NCI-H2227 (cell line): Measurements from ENCODE around the gene ST3GAL4.

ENCODE experiments used
- DNase-seq: peaks from one replicate; lab custom pipeline; 2025; ENCODE audit not compliant: unreplicated experiment; lab: John Stamatoyannopoulos, UW

Gene ST3GAL4

DNA sequence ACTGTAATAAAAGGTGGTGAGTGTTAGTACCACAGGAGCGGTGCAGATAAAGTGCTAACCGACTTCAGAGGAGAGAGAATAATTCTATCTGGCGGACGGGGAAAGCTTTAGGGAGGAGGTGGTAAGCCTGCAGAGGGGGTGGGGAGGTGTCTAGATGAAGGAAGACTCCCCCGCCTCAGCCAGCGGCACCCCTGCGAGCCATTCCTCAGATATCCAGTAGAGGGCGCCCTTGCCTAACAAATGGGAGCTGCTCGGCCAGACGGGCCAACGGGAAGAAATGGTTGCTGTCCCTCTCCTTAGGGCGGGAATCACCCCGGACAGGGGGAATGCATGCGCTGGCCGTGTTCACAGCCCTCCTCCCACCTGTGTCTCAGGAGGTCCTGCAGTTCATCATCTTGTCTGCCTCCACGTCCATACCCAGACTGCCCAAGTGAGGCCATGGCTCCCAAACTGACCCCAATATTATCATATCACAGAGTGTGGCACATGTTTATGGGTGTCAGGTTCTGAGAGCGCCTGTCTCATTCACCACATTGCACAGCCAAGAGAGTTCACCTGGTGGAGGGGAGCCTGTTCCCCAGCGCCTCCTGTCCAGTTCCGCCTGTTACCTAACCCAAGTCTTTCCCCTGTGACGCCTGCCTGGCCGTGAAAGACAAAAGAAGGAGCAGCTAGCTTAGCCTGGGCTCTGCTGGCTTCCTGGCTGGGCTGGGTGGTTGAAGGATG is 85.5 kb downstream of the ST3GAL4 start:
- DNase-seq, result peak; percentile 82

- peak; percentile 54 for DNase-seq
These were observed 87.6 kb downstream of the ST3GAL4 start for GRCh38 chr11:126443120-126443519.

GRCh38 chr11:126444072-126444471 is 88.6 kb downstream of the ST3GAL4 start:
- DNase-seq, result no peak

- no peak for DNase-seq
These were observed 91.1 kb downstream of the ST3GAL4 start for GRCh38 chr11:126446581-126446980.

- no peak for DNase-seq
These were observed 94.7 kb downstream of the ST3GAL4 start for GRCh38 chr11:126450198-126450597.

- no peak for DNase-seq
These were observed 95.3 kb downstream of the ST3GAL4 start for GRCh38 chr11:126450806-126451205.

DNA sequence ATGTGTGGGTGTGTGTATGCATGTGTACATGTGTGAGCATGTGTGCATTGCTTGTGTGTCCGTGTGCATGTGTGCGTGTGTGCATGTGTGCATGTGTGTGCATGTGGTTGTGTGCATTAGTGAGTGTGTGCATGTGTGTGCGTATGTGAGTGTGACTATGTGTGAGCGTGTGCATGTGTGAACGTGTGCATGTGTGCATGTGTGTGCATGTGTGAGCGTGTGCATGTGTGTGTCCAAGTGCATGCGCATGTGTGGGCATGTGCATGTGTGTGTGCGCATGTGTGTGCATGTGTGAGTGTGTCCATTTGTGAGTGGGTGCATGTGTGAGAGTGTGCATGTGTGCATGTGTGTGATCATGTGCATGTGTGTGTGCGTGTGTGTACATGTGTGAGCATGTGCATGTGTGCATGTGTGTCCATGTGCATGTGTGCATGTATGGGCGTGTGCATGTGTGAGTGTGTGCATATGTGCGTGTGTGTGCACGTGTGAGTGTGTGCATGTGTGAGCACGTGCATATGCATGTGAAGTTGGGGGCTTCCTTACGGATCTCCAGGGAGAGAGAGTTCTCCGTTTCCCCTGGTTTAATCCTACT is 95.8 kb downstream of the ST3GAL4 start:
- no peak for DNase-seq

DNA sequence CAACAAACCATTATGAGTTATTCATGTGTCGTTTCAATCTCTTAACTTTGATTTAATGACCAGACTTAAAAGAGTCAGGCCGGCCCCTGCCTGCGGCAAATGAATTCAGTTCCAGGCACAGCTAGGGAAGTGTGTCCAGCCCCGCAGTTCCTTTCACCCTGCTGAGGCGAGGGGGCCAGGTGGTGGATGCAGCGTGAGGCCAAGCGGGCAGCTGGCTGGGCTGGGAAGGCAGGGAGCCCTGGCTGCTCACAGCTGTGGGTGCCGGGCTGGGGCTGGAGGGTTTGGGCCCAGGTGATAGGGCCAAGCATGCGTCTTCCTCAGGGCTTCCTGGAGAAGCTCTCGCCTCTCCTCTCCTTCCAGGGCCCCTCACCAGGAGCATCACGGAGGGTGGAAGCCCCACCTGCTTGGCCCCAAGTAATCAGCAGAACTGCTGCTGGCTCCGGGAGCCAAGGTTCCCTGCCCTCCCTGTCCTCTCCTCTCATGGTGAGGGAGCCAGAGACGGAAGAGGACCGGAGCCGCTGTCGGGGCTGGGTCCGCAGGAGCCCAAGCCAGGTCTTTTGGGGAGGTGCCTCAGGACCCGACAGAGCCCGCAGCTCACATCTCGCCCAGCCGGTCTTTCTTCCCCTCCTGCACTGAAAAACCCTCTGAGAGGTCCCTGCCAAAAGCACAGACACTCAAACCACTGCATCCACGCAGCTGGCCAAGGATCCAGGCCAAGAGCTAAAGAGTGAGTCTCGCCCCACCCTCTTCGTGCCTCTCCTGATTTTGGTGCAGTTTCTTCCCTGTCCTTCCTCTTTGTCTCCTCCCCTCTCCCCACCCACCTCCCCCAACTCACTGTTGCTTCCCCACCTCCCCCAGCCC is 97.0 kb downstream of the ST3GAL4 start:
- DNase-seq, result no peak

GRCh38 chr11:126456089-126456488 is 100.6 kb downstream of the ST3GAL4 start:
- no peak for DNase-seq

- peak; percentile 13 for DNase-seq
These were observed 101.5 kb downstream of the ST3GAL4 start for GRCh38 chr11:126456783-126457542.

DNA sequence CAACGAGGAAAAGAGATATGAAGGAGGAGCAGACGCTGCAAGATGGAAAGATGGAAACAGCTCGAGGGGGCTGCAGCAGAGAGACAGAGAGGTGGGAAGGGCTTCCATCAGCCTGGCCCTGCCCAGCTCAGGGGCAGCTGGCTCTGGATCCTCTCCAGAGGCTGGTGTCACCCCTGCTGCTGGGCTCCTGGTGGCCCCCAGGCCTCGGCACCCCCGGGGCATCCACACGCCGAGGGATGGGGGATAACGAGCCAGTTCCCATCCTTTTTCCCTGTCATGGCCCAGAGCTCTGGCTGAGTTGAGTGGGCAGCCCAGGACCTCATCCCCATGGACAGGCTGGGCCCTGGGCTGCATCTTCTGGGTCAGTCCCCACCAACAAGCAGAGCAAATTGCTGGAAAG is 102.3 kb downstream of the ST3GAL4 start:
- DNase-seq, result no peak

- no peak for DNase-seq
These were observed 104.3 kb downstream of the ST3GAL4 start for GRCh38 chr11:126459691-126460281.

DNA sequence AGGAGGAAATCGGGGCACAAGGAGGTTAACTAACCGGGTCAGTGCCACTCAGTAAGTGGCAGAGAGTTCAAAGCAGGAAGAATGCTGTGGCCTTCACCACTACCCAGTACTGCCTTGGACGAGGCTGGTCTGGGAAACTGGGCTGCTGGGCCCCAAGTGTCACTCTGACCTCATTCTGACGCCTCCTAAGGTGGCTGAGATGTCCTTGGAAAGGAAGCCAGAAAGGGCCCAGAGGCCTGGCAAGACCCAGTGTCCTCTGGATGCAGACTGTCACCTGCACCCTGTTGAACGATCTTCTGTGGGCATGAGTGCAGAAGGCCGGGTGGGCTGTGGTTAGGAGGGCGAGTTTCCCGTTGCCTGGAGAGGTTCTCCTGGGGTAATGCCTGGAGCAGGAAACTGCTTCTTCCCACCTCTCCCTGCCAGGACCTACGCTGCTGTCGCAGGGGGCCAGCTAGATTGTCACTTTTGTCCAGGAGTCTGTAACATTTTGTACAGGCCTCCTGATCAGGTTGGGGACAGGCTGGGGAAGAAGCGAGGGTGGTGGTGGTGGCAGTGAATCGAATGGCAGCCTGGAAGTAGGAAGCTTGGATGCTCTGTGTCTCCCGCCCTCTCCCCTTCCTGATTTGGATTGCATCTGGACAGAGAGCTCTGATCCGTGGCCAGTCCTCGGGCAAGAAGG is 105.1 kb downstream of the ST3GAL4 start:
- no peak for DNase-seq

GRCh38 chr11:126461096-126461440 is 105.6 kb downstream of the ST3GAL4 start:
- no peak for DNase-seq

DNA sequence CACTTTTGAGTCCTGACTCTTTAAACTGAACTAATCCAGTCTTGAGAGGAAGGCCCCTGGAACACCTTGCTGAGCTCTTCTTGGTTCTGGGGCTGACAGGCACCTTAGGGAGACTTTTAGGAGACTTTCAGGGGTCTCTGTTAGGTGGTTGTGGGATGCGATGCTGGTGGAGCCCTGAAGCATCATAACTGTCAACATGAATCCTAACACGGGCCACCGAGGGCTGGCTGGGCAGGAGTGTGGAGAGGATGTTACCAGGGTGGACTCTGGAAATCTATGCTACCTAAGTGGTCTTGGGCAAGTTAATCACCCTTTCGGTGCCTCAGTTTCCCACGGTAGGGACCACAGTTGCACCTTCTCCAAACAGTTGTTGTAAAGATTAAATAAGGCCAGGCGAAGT is 106.5 kb downstream of the ST3GAL4 start:
- no peak for DNase-seq

DNA sequence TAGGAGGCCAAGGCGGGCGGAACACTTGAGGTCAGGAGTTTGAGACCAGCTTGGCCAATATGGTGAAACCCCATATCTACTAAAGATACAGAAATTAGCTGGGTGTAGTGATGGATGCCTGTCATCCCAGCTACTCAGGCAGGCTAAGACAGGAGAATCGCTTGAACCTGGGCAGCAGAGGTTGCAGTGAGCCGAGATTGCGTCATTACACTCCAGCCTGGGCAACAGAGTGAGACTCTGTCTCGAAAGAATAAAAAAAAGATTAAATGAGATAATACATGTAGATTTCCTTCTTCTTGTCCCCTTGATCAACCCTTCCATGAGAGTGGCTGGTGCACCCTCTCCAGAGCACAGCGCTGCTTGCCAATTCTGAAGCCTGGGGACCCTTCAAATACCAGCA is 106.9 kb downstream of the ST3GAL4 start:
- DNase-seq, result no peak
